ENCODE data around the gene TMED7. TPM values are rescaled to one million over a fixed set of nuclear protein-coding genes. Genes with fewer than 3 reads are reported as not detected.

TMED7 gene
- total RNA-seq, 1 experiment from 2014 or later: 70.7 TPM

- TF ChIP-seq CTCF (conservative IDR thresholded peaks at IDR 0.05): no peak
- no peak for TF ChIP-seq EZH2 (IDR thresholded peaks at IDR 0.05; ENCODE audit: low read depth)
- H2AFZ ChIP-seq: no peak overlapping the region
- CTCF ChIA-PET: no interaction called here
These were observed 10.2 kb upstream of the TMED7 start for GRCh38 chr5:115636008-115636407.

GRCh38 chr5:115634343-115635132 is 8.7 kb upstream of the TMED7 start:
- ChIA-PET CTCF (interaction anchor here (0.5 to 0.8 kb wide), 4 partner anchors 16 to 397 kb away, joined by 3 to 4 read pairs (median 3); no protein-coding TSS in a partner anchor), POLR2A (ENCODE audit: unreplicated experiment) (interaction anchor here (0.6 kb wide), 2 partner anchors 200 to 257 kb away, joined by 3 to 7 read pairs; no protein-coding TSS in a partner anchor)
- Histone ChIP-seq H3K4me3 (peak overlapping the region; percentile 37; the same call in 1 of the 2 replicates), H3K9me3 (ENCODE audit: insufficient read depth, low read depth) (no peaks in the 10 kb centered on the region), H3K4me1 (replicated peaks; ENCODE audit: insufficient read depth) (peaks cover 7% of the 10 kb centered on the region), H3K79me2 (ENCODE audit: low read depth) (no peaks in the 10 kb centered on the region), H3K4me2 (peak overlapping the region; percentile 67), H3K27me3 (ENCODE audit: insufficient read depth, low read depth) (no peaks in the 10 kb centered on the region), H3K27ac (peak overlapping the region; percentile 11; the same call in 1 of the 2 replicates), H2AFZ (peak overlapping the region; percentile 71; the same call in 1 of the 2 replicates), H3K9me2 (ENCODE audit: insufficient read depth) (no peaks in the 10 kb centered on the region), H4K20me1 (ENCODE audit: insufficient read depth) (no peaks in the 10 kb centered on the region), H3K36me3 (ENCODE audit: low read depth) (no peaks in the 10 kb centered on the region), H3F3A (ENCODE audit: insufficient read depth, low read depth) (no peaks in the 10 kb centered on the region)
- intact Hi-C loops (cut with micrococcal nuclease; ENCODE audit: unreplicated experiment): loop anchor here (1.0 to 5.0 kb wide), 4 partner anchors 197 to 433 kb away; partner anchors contain the start of gene ARL14EPL
- peak; percentile 86 for TF ChIP-seq CTCF (conservative IDR thresholded peaks at IDR 0.05)
- TF ChIP-seq EZH2 (IDR thresholded peaks at IDR 0.05; ENCODE audit: low read depth): no peak
- DNase-seq: peak; percentile 53 to 82
- BruUV-seq (replicated peaks): no TSS peak

More at GRCh38 chr5:115636008-115636407, 10.2 kb upstream of the TMED7 start:
- Histone ChIP-seq H3K27me3 (ENCODE audit: insufficient read depth, low read depth) (no peaks in the 10 kb centered on the region), H3K9me3 (ENCODE audit: insufficient read depth, low read depth) (no peaks in the 10 kb centered on the region), H3K4me1 (replicated peaks; ENCODE audit: insufficient read depth) (peaks cover 7% of the 10 kb centered on the region), H3K36me3 (ENCODE audit: low read depth) (no peaks in the 10 kb centered on the region), H3K79me2 (ENCODE audit: low read depth) (no peaks in the 10 kb centered on the region), H3K9me2 (ENCODE audit: insufficient read depth) (no peaks in the 10 kb centered on the region), H4K20me1 (ENCODE audit: insufficient read depth) (no peaks in the 10 kb centered on the region), H3K4me3 (no peak overlapping the region), H3F3A (ENCODE audit: insufficient read depth, low read depth) (no peaks in the 10 kb centered on the region), H3K27ac (no peak overlapping the region), H3K4me2 (no peak overlapping the region)
- POLR2A ChIA-PET (ENCODE audit: unreplicated experiment): no interaction called here
- intact Hi-C loops (cut with micrococcal nuclease; ENCODE audit: unreplicated experiment): no loop called here
- no TSS peak for BruUV-seq (replicated peaks)
- no peak for DNase-seq

- no peaks in the 10 kb centered on the region for H4K20me1 ChIP-seq (ENCODE audit: insufficient read depth)
- CTCF ChIA-PET: interaction anchor here (0.6 kb wide), 1 partner anchor 265 kb away, joined by 3 read pairs; no protein-coding TSS in a partner anchor
- no peaks in the 10 kb centered on the region for H3K36me3 ChIP-seq (ENCODE audit: low read depth)
- H3F3A ChIP-seq (ENCODE audit: insufficient read depth, low read depth): no peaks in the 10 kb centered on the region
- peaks cover 16% of the 10 kb centered on the region for H3K4me1 ChIP-seq (replicated peaks; ENCODE audit: insufficient read depth)
- TF ChIP-seq EZH2 (IDR thresholded peaks at IDR 0.05; ENCODE audit: low read depth) (no peak), CTCF (conservative IDR thresholded peaks at IDR 0.05) (no peak)
- intact Hi-C loops (cut with micrococcal nuclease; ENCODE audit: unreplicated experiment): loop anchor here (5.0 kb wide), 3 partner anchors 402 to 457 kb away; partner anchors contain the start of genes ARL14EPL and COMMD10
- no peaks in the 10 kb centered on the region for H3K27me3 ChIP-seq (ENCODE audit: insufficient read depth, low read depth)
- no peaks in the 10 kb centered on the region for H3K9me3 ChIP-seq (ENCODE audit: insufficient read depth, low read depth)
- H3K79me2 ChIP-seq (ENCODE audit: low read depth): peaks cover 10% of the 10 kb centered on the region
- no peak overlapping the region for H3K4me2 ChIP-seq
- POLR2A ChIA-PET (ENCODE audit: unreplicated experiment): no interaction called here
- no peak overlapping the region for H3K4me3 ChIP-seq
- no peak overlapping the region for H3K27ac ChIP-seq
- 0 out of 2 replicates have a peak overlapping the region, but pooled peaks have one; percentile 45 for H2AFZ ChIP-seq
- BruUV-seq (replicated peaks): no TSS peak
- no peak for DNase-seq
- no peaks in the 10 kb centered on the region for H3K9me2 ChIP-seq (ENCODE audit: insufficient read depth)
These were observed 4.1 kb upstream of the TMED7 start for GRCh38 chr5:115629903-115630302.
